HL-60 (cell line): ENCODE measurements around the gene SLC22A4.

Experiments used
- DNase-seq, 2 experiments: peaks; one replicate each; pipeline ENCODE4 v3.0.0-alpha.2; 2010 to 2020; ENCODE audit warnings: low read depth in 1 of 2, low spot score in 1 of 2
- H3K27ac ChIP-seq: fragments of 250-450 bp; sonication (Bioruptor Pico); replicated peaks from 2 replicates; pipeline ENCODE4 v1.5.1; 2020; ENCODE audit warnings: mild to moderate bottlenecking, moderate library complexity
- H3K27me3 ChIP-seq: fragments of 250-450 bp; sonication (Bioruptor Pico); 2 replicates; pipeline ENCODE4 v1.5.1; 2021; ENCODE audit warnings: mild to moderate bottlenecking, moderate library complexity; ENCODE audit not compliant: insufficient read depth, poor library complexity, severe bottlenecking
- H3K4me3 ChIP-seq: replicated peaks from 2 replicates; pipeline ENCODE4 v1.5.1; 2011; ENCODE audit warnings: mild to moderate bottlenecking, control low read depth, low read length; ENCODE audit not compliant: insufficient read depth
- CTCF ChIP-seq: IDR thresholded peaks from one replicate; pipeline ENCODE4 v1.5.1; 2011; ENCODE audit warnings: low read length, control low read depth, inconsistent platforms; ENCODE audit not compliant: insufficient read depth
- GABPA ChIP-seq: IDR thresholded peaks from 2 replicates; pipeline ENCODE4 v1.6.1; 2012; ENCODE audit warnings: low read depth
- POLR2AphosphoS5 ChIP-seq: IDR thresholded peaks from 2 replicates; pipeline ENCODE4 v1.6.1; 2012; ENCODE audit warnings: low read depth
- REST ChIP-seq: IDR thresholded peaks from 2 replicates; pipeline ENCODE4 v1.6.1; 2012; ENCODE audit warnings: low read depth; ENCODE audit not compliant: insufficient replicate concordance
- SPI1 ChIP-seq: IDR thresholded peaks from 2 replicates; pipeline ENCODE4 v1.6.1; 2012; ENCODE audit warnings: low read depth, mild to moderate bottlenecking, borderline replicate concordance
- long read RNA-seq: library from polyadenylated mRNA; unstranded; transcript quantifications from one replicate; pipeline ENCODE4 v2.0.0, GENCODE V29; 2020

SLC22A4 gene
- long read RNA-seq, partial matches to known transcripts = 0 of 11 reads
- long read RNA-seq, other reads (novel, unspliced or antisense) = 8 of 11 reads

GRCh38 chr5:132293992-132294727 is at the start of gene SLC22A4:
Gene SLC22A4 (plus strand): TSS chr5:132294394. CDS start chr5:132294617, 223 bp downstream.
- Histone ChIP-seq H3K4me3 (peak within 1 kb of the TSS; percentile 73), H3K27me3 (no peaks in the 10 kb centered on the region), H3K27ac (peak within 1 kb of the TSS; percentile 100)
- DNase-seq = peak; percentile 69 to 88
- TF ChIP-seq CTCF (no peak), REST (peak; percentile 17), GABPA (no peak), SPI1 (no peak), POLR2AphosphoS5 (peak; percentile 43; the same call in 1 of the 2 replicates)

- H3K27ac ChIP-seq = no peak overlapping the region
- TF ChIP-seq GABPA (no peak), POLR2AphosphoS5 (no peak), SPI1 (no peak), REST (no peak), CTCF (no peak)
- H3K27me3 ChIP-seq = no peaks in the 10 kb centered on the region
- H3K4me3 ChIP-seq = no peak overlapping the region
- no peak for DNase-seq
Measured at GRCh38 chr5:132245593-132245992, 48.6 kb upstream of the SLC22A4 start.

- H3K4me3 ChIP-seq = no peak overlapping the region
- TF ChIP-seq POLR2AphosphoS5 (no peak), REST (no peak), GABPA (no peak), SPI1 (no peak), CTCF (no peak)
- DNase-seq = no peak
- H3K27me3 ChIP-seq = no peaks in the 10 kb centered on the region
- H3K27ac ChIP-seq = no peak overlapping the region
Measured at GRCh38 chr5:132246806-132247205, 47.4 kb upstream of the SLC22A4 start.
